Dermis microvascular lymphatic vessel endothelial cell (primary cell): ENCODE results near the gene LENG9. TPM values are rescaled to one million over a fixed set of nuclear protein-coding genes. Genes with fewer than 3 reads are reported as not detected.
"Not testable (repeated sequence)": the region's sequence is repeated elsewhere in the genome, so short reads cannot be mapped to it uniquely, and the experiment has no call there.

Experiments used
- DNase-seq, 2 donors: peaks; one replicate each; pipeline versions ENCODE4 v3.0.0 to v3.0.0-alpha.2; 2010; ENCODE audit warnings: low read depth in 2 of 2
- total RNA-seq: library from RNA; depleted of rRNA; stranded (reverse); fragments of >200 nt; gene quantifications from 2 replicates; pipeline ENCODE4 v1.2.1, GENCODE V29; 2014

Gene LENG9
- total RNA-seq, 1 donor from 2014 or later = 4.0 TPM

DNA sequence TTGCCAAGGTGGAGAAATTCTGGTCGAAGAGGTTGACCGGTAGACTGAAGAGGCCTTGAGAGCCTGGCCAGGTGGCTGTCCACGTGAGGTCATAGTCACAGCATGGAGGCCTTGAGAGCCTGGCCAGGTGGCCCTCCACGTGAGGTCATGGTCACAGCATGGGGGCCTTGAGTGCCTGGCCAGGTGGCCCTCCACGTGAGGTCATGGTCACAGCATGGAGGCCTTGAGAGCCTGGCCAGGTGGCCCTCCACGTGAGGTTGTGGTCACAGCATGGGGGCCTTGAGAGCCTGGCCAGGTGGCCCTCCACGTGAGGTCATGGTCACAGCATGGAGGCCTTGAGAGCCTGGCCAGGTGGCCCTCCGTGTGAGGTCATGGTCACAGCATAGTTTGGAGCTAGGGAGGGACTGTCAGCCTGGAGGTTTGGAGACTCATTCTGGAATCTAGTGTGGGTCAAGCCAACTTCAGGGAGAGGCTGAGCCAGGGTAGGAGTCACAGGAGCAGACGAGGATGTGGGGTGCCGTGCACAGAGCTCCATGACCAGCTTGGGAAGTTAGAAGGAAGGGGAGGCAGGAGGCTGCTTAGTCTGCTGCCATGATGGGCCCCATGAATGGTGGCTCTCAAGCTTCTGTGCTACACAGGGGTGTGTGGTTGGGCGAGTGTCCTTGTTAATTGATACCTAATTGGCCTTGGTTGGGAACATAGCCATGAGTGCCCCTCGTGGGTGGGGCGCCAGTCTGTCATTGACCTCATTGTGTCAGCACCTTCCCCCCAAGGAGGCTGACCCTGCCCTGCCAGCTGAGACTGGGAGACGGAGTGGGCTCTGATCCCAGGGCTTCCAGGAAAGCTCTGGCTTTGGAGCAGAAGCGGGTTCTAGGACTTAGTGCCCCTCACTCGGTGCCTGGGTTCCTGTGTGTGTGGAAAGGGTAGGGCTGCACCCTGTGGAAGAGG is 4.0 kb downstream of the LENG9 start:
- no peak for DNase-seq

DNA sequence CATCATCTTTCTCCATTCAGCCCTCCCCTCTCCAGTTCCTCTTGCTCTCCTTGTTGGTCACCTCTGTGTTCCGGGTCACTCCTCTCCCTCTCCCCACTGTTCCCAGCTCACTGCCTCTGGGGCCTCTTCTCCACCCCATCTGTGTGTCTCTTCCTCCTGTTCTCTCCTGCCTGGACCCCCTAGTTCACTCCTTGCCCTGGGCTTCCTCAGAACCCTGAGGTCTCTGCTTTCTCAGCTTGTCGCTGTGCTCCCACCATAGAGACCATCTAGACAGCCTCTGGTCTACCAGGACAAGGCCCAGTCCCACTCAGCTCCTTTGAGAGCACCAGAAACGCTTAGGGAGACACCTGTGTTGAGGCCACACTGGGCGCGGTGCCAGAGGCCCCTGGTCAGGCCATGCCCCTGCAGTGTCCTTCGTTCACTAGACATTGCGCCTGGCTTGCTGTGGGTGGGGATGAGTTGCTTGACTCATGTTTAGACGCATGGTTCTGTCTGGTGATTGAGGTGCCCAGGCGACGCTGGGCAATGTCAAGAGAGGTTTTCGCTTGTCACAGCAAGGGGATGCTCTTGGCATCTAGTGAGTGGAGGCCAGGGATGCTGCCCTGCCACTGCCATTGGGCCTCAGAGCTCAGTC is 4.8 kb downstream of the LENG9 start:
- no peak for DNase-seq

DNA sequence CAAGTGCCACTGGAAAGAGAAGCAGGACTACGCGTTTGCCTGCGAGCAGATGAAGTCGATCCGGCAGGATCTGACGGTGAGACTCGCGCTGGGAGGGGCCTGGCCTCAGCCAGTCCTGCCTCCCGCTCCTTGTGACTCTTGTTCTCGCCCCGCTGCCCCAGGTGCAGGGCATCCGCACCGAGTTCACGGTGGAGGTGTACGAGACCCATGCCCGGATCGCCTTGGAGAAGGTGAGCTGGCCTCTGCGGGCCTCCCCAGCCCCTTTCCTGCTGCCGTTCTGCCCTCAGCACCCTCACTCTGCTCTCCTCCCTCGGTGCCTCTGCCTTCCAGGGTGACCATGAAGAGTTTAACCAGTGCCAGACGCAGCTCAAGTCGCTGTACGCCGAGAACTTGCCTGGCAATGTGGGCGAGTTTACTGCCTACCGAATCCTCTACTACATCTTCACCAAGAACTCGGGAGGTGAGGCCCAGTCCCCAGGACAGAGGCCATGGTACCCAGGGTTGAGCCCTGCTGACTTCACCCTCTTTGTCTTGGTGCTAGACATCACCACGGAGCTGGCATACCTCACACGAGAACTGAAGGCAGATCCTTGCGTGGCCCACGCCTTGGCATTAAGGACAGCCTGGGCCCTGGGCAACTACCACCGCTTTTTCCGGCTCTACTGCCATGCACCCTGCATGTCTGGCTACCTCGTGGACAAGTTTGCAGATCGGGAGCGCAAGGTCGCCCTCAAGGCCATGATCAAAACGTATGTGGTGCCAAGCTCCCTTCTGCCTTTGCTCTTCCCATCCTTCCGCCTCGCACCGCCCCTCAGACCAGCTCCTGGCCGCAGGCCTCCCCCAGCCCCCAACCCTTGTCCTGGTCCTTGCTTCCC is 5.6 kb downstream of the LENG9 start:
- DNase-seq = no peak

DNA sequence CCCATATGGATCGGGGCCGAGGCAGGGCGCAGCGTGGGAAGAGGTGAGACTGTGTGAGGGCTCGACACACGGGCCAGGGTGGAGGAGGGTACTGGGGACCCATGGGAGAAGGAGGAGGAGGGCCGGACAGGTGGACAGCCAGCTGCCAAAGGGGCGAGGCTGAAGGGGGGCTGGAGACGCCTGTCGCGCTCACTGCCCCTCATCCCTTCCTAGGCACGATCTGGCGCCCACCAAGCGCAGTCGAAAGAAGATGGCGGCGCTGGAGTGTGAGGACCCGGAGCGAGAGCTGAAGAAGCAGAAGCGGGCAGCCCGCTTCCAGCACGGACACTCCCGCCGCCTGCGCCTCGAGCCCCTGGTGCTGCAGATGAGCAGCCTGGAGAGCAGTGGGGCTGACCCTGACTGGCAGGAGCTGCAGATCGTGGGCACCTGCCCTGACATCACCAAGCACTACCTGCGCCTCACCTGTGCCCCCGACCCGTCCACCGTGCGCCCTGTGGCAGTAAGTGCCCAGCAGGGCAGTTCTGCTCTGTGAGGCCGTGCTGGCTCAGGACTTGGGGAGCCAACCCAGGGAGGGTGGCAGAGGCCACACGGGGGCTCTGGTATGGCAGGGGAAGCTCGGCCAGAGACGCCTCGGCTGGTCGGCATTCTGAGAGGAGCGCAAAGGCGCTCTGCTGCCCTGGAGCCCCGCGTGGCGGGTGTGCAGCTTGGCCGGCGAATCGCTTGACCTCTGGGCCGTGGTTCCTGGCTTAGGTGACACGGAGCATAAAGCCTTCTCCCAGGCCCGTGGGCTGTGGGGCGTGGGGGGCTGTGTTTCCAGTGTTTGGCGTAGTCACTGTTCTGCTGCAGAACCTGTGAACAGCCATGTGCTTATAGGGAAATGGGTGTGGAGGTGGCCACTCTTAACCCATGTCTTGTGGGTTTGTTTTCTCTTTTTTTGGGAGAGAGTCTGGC is 6.9 kb downstream of the LENG9 start:
- no peak for DNase-seq

DNA sequence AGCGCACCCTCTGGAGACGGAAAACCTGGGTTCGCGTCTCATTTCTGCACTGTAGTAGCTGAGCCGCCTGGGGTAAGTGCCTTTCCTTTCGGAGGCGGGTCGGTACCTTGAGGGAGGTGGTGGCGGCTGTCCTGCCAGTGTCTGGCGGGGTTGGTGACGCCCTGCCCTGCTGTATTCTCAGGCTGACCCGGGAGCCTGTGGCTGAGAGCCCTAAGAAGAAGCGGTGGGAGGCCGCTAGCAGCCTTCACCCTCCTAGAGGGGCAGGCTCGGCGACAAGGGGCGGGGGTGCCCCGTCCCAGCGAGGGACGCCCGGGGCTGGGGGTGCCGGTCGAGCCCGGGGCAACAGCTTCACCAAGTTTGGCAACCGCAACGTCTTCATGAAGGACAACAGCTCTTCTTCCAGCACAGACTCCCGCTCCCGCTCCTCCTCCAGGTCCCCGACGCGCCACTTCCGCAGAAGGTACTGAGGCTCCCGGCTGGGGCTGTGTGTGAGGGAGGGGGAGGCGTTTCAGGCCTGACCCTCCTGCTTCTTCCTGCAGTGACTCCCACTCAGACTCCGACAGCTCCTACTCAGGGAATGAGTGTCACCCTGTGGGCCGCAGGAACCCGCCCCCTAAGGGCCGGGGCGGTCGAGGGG is 7.7 kb downstream of the LENG9 start:
- no peak for DNase-seq

DNA sequence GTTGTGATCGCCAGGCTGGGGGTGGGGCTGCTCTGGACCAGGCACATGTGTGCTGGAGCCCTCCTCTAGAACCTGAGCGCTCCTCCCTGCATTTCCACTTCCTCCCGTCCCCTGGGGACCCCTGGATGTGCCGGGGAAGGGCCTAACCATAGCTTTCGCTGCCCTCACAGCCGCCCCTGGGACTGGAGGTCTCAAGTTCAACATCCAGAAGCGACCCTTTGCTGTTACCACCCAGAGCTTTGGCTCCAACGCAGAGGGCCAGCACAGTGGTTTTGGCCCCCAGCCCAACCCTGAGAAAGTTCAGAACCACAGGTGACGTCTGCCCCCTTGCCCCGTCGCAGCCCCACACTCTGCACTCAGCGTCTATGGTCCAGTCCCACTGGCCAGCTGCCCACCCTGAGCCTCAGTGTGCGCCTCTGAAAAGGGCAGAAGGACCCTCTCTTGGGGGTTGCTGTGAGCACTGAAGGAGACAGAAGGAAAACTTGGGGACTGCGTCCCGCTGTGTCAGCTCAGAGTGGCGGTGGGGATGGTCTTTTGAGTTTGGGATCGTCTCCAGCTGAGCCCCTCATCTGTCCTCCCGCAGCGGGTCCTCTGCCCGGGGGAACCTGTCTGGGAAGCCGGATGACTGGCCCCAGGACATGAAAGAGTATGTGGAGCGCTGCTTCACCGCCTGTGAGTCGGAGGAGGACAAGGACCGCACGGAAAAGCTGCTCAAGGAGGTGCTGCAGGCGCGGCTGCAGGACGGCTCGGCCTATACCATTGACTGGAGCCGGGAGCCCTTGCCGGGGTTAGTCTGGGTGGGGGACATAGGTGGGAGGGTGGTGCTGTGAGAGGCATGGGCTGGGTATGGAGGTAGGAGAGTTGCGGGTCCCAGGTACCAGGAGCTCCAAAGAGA is 8.6 kb downstream of the LENG9 start:
- no peak for DNase-seq

DNA sequence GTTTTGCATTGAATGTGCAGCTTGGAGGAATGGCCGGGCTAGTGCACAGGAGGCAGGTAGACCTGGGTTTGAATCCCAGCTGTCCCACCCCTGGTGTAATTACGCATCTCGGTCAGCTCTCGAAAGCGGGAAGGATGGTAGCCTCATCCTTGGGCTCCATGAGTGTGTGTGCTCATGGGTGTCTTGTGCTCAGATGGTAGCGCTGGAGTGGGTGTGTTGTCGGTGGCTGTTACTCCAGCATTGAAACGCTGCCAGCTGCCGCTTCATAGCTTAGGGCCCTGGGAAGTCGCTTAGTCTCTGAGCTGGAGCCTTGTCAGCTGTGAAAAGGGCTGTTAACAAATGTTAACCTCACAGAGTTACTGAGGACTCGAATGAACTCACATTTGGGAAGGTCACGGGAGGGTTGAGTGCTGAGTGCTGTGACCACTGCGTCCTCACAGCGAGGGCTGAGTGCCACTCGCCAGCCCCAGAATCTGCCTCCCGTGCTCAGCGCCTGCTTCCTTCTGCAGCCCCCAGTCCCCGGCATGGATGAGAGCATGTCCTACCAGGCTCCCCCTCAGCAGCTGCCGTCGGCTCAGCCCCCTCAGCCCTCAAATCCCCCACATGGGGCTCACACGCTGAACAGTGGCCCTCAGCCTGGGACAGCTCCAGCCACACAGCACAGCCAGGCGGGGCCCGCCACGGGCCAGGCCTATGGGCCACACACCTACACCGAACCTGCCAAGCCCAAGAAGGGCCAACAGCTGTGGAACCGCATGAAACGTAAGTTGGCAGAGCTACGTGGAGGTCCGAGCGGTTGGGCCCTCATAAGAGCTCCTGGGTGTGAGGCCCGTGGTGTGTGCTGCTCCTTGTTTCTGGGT is 9.4 kb downstream of the LENG9 start:
- DNase-seq = no peak

DNA sequence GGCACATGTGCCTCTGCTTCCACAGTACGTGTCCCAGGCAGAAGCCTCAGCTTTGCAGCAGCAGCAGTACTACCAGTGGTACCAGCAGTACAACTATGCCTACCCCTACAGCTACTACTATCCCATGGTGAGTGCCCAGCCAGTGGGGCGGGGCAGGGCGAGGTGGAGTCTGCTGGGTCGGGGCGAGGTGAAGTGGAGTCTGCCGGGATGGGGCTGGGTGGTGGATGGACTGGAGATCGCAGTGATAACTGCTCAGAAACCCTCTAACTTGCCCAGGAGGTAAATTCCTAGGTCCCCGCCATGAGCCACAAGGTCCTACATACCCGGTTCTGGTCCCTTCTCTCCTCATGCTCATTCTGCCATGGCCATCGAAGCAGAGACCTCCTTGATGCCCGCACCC is 11.0 kb downstream of the LENG9 start:
- DNase-seq = no peak

DNA sequence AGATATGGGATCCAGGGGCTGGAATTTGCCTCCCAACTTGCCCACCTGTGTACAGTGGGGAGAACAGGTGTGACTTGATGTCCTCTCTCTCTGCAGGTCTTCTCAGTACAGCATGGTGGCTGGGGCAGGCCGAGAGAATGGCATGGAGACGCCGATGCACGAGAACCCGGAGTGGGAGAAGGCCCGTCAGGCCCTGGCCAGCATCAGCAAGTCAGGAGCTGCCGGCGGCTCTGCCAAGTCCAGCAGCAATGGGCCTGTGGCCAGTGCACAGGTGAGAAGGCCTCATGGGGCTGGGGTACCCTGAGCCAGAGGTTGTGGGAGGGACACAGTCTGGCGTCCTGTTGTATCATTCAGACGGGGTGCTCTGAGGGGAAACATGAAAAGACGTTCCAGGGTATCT is 11.6 kb downstream of the LENG9 start:
- DNase-seq = no peak

DNA sequence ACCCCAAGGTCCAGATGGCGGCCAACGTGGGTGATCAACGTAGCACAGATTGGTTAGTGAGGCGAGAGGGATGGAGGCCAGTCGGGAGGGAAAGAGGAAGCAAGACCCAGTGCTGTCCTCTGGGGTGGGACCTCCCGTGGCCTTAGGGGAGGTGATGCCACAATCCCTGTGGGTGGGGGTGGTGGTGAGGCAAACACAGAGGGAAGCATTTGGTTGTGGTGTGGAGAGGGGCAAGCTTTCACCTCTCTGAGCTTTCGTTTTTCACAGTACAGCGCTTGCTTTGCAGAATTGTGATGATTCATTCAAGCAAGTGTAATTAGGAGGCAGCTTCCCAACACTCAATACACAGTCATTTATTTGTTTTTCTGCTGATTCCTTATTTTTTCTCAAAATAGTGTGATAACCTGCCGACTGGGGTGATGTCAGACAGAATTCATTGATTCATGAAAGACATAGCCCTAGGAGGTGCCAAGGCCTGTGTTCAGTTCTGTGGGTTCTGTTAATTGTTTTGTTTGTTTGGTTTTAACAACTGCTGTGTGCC is 12.2 kb downstream of the LENG9 start:
- DNase-seq = no peak

DNA sequence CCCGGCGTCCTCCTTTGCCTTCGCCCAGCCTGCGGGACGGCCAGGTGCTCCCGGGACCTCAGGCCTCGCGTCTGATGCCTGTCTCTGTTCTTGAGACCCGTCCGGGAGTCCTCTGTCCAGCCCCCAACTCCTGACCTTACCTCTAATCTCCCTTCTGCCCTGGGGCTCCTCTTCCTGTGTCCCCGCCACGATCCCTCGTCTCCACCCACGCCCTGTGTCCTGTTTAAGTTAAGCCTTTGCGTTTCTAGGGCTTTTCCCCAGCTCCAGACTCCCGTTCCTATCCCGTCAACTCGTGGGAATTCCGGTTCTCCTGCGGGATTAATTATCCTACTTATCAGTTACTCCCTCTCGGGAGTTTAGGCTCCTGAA is 13.9 kb downstream of the LENG9 start:
- DNase-seq = peak in 1 of 2 donors; percentile 47

DNA sequence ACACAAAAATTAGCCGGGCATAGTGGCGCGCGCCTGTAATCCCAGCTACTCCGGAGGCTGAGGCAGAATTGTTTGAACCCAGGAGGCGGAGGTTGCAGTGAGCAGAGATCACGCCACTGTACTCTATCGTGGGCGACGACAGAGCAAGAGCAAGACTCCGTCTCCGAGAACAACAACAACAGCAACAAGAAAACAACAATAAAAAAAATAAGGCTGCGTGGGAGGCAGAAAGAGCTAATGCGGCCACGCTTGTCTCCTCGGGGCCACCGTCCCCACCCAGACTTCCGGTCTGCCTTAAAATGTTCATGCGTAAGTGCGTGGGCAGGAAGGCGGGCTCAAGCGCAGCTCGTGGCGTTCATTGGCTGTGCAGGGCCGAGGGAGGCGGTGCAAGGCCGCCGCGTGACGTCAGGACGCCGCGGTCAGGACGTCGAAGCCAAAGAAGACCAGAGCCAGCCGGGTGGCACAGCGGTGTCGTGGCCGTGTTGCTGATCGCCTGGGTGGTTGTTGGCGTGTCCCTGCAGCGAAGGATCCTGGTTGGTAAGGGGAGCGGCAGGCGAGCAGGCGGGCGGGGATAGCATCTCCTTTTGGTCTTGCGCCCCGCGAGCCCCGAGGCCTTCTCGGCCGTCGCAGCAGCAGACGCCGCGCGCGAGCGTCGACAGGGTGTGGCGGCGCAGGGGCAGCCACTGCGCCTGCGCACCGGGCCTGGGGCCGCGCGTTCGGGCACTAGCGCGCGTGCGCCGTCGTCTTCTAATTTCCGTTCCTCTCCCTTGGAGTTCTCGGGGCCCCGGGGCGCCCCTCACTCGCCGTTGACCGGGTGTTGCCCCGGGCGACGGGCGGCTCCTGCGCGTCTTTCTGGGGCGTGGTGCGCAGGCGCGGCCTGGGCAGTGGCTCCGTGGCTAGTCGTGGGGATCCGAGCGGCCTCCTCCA is 14.5 kb downstream of the LENG9 start, which contains the start of gene LENG8:
TSS of gene LENG8 (plus strand) at position 426 of the 927 bp plus-strand sequence. CDS start 2,146 bp downstream, outside the sequence.
- peak; percentile 97 to 99 for DNase-seq

DNA sequence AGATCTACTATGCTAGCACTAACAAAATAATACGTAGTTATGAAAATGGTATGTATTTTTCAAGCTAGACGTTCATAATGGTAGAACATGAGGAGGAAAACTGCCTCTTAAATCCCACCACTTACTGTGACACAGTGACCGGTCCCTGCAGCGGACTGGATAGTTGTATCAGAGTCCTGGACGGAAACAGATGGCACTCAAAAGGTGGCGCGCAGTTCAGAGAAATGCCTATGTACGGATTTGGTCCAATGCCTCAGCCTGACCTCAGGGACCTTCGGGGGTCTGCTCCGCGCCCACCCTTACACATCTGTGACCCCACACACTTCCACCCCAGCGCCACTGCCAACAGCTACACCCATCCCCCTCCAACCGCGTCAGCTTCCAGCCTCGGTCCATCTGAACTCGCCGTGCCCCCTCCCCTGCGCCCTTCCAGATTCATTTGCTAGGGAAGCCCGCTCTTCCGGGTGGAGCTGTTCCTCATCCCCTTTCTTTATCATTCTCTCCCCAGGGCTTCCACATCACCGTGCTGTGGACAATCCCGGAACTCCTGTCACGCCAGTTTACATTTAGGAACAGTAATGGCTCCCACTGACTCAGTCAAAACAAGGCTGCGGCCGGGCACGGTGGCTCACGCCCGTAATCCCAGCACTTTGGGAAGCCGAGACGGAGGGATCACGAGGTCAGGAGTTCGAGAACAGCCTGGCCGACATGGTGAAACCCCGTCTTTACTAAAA is 15.4 kb downstream of the LENG9 start:
- peak; percentile 72 to 81 for DNase-seq

DNA sequence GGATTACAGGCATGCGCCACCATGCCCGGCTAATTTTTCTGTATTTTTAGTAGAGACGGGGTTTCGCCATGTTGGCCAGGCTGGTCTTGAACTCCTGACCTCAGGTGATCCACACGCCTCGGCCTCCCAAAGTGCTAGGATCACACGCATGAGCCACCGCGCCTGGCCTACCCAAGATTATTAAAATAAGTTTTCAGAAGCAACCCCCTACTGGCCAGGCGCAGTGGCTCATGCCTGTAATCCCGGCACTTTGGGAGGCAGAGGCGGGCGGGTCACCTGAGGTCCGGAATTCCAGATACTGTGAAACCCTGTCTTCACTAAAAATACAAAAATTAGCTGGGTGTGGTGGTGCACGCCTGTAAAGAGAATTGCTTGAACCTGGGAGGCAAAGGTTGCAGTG is 17.2 kb downstream of the LENG9 start:
- not testable (repeated sequence) for DNase-seq

DNA sequence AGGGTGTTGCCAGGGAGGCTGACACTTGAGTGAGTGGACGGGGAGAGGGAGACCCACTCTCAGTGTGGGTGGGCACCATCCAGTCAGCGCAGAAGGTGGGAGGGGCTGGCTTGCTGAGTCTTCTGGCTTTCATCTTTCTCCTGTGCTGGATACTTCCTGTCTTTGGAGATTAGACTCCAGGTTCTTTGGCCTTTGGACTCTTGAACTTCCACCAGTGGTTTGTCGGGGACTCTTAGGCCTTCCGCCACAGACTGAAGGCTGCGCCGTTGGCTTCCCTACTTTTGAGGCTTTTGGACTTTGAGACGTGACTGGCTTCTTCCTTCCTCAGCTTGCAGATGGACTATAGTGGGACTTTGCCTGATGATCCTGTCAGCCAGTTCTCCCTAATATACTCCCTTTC is 18.8 kb downstream of the LENG9 start:
- no peak for DNase-seq

DNA sequence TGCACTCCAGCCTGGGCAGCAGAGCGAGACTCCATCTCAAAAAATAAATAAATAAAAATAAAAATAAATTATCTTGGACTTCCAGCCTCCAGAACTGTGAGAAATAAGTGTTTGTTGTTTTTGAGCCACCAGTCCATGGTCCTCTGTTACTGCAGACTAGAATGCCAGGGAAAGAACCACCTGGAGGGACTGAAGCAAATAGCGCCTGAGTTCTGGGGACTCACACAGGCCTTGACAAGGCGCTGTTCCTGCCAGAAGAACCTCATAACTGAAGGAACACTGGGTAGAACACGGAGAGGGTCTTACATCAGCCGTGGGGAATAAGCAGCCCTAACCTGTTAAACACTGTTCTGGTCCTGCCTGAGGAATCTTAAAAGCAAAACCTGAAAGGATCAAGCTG is 22.9 kb downstream of the LENG9 start:
- no peak for DNase-seq
